ENCODE measurements around the gene GTF2F2.
"Not testable (repeated sequence)": the region's sequence is repeated elsewhere in the genome, so short reads cannot be mapped to it uniquely, and the experiment has no call there.

Gene GTF2F2

DNA sequence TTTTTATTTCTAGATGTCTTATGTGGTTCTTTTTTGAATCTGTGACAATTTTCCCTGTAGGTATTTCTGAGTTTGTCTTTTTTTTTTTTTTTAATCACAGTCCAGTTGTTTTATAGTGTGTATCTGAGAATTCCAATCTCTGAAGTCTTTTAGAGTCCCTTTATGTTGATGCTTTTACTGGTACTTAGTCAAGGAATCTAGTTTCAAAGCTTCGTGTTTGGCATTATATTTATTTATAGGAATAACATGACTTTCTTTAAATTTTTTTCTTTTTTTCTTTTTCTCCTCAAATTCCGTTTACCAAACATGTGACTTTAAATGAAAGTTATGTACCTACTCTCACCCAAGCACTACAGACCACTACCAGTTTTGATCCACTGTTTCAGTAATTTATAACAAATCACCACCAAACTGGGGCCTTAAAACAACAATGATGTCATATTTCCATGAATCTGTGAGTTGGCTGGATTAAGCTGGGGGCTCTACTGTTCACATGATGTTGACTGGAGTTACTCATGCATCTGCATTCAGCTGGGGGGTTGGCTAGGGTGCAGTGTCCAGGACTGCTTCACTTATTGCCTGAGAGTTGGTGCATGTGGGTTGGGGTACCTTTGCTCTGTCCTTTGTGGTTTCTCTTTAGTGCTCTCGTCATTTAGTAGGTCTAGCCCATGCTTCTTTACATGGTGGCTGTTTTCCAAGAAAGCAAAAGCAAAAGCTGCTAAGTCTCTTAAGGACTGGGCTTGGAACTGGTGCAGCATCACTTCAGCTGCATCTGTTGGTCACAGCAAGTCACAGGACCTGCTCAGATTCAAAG lies 58.2 kb downstream of the GTF2F2 start:
- in situ Hi-C loops (cut with MboI; ENCODE audit: low sequenced_read_pairs): no loop called here

DNA sequence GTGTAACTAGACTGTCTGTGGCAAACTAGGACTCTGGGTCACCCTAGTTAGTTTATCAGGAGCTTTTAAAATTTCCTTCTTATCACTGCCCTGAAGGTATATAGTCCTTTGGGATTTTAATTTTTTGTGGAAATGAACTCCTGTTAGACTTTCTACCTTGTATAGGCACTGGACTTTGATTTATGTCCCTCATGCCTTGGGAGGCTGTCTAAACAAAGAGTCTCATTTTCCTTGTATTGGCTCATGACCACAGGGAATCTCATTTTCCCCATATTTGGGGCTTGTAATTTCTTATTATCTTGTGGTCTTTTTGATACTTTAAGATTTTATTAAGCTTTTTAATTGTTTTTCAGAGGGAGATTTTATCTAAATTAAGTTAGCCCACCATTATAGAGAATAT lies 59.1 kb downstream of the GTF2F2 start:
- in situ Hi-C loops (cut with MboI; ENCODE audit: low sequenced_read_pairs): no loop called here

DNA sequence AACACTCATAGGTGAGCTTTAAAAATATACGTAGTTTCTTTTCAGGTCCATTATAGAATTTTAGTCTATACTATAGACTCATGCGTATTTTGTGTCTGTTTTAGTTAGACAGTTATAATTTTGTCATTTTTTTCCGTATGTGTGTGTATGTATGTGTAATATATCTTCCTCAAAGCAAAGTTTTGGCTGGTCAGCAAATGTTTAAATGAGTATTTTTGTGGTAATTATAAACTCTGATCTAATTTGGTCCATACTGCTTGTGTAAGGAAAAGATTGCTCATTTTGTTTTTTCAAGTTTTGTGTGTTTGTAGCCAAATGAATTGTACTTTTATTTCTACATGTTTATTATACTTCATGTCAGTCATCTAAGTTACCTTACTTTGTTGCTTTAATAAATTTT lies 60.0 kb downstream of the GTF2F2 start:
- in situ Hi-C loops (cut with MboI; ENCODE audit: low sequenced_read_pairs): no loop called here

DNA sequence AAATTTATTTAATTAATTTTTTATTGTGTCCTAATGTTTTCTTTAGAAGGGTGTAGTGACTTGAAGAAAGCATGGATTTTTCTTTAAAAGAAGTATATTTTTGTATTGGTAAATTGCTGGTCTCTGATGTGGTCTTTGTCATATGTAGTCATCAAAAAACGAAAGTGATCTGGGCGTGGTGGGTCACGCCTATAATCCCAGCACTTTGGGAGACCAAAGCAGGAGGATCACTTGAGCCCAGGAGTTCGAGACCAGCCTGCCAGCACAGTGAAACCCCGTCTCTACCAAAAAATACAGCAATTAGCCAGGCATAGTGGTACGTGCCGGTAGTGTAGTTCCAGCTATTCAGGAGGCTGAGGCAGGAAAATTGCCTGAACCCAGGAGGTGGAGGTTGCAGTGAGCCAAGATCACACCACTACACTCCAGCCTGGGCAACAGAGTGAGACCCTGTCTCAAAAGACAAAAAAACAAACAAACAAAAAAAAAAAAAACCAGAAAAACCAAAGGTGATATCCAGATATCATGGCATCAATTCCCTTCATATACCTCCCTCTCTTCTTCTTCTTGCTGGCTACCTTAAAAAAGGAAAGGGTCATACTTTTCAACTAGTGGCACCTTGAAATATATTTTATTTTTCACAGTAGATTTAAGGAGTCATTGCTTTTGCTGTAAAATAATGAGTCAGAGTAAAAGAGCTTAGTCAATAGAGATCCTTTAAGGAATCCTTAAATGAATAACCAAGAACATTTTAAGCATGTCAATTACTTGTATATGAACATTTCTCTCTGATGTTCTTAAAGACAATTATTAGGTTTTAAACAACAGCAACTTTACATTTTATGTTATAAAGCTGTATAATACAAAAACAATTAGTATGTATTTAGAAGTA lies 60.6 kb downstream of the GTF2F2 start:
- in situ Hi-C loops (cut with MboI; ENCODE audit: low sequenced_read_pairs): no loop called here

GRCh38 chr13:45184693-45185092 lies 64.4 kb downstream of the GTF2F2 start:
- in situ Hi-C loops (cut with MboI; ENCODE audit: low sequenced_read_pairs): no loop called here

DNA sequence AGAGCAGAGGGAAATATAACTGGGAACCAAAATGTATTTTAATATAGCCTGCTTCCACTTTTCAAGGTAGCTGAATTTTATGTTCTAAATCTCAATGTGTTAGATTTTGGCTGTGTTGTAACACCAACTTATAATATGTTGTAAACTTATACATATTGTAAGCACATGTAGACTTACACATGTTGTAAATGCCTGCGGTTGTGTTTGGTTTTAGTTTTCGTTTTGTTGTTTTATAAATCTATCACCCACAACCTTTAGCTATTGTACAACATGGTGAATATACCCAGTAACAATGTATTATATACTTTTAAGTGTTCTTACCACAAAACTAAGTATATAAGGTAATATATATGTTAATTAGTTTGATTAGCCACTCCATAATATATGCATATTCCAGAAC lies 65.0 kb downstream of the GTF2F2 start:
- in situ Hi-C loops (cut with MboI; ENCODE audit: low sequenced_read_pairs): no loop called here

DNA sequence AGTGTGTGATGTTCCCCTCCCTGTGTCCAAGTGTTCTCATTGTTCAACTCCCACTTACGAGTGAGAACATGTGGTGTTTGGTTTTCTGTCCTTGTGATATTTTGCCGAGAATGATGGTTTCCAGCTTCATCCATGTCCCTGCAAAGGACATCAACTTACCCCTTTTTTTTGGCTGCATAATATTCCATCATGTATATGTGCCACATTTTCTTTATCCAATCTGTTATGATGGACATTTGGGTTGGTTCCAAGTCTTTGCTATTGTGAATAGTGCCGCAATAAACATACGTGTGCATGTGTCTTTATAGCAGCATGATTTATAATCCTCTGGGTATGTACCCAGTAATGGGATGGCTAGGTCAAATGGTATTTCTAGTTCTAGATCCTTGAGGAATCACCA lies 68.8 kb downstream of the GTF2F2 start:
- in situ Hi-C loops (cut with MboI; ENCODE audit: low sequenced_read_pairs): not testable (repeated sequence)

DNA sequence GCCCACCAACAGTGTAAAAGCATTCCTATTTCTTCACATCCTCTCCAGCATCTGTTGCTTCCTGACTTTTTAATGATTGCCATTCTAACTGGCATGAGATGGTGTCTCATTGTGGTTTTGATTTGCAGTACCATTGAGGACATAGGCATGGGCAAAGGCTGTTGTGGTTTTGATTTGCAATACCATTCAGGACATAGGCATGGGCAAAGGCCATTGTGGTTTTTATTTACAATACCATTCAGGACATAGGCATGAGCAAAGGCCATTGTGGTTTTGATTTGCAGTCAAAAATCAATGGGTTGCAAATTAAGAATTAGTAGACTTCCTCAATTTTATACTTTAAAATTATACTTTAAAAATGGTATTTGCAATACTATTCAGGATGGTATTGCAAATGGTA lies 69.2 kb downstream of the GTF2F2 start:
- in situ Hi-C loops (cut with MboI; ENCODE audit: low sequenced_read_pairs): not testable (repeated sequence)

DNA sequence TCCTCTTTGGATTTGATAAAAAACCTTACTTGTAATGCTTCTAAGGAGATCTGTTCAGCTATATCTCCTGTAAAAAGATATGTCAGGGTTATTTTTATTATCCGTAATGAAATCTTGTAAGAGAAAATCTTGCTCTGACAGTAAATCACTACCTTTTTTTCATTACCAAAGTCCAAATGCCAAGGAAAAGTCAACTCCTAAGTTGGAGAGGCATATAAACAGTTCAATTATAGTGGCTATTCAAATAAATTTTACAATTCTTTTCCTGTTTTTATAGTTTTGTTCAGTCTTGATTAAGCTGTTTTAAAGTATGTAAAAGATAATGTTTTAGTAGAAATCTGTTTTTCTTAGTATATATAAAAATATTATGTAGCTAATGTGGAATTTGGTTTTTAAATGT lies 71.6 kb downstream of the GTF2F2 start:
- in situ Hi-C loops (cut with MboI; ENCODE audit: low sequenced_read_pairs): no loop called here

- in situ Hi-C loops (cut with MboI; ENCODE audit: low sequenced_read_pairs): no loop called here
These were observed 74.0 kb downstream of the GTF2F2 start for GRCh38 chr13:45194081-45194939.

DNA sequence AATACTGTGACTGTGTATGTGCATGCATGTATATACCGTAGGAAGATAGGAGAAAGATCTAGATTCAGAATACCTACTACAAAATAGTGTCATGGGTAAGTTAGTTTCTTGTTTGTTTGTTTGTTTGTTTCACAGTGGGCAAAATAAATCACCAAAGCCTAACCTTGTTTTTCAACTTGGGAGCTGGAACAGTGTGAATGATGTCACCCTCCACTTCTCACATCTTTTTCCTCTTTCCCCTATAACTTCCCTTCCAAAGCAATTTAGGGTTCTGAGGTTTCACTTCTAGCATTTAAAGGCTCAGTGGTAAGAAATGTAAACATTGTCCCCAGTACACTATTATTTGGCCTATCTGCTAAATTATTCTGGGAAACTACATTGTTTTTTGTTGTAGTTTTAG lies 75.1 kb downstream of the GTF2F2 start:
- in situ Hi-C loops (cut with MboI; ENCODE audit: low sequenced_read_pairs): no loop called here

DNA sequence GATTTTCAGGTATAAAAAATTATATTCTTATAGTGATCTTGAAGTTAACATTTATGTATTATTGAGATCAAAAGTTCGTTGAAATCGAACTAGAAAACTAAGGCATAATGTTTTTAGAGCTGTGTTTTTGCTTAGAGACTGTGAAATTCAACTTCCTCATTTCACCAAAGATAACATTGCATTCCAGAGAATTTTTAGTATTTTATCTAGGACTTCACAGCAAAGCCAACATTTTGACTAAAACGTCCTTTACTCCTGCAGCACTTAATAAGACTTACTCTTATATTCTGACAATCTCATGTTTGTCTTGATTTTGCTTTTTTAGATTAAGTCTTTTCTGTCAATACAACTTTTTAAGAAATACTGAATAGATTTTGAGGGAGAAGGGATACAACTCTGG lies 75.8 kb downstream of the GTF2F2 start:
- in situ Hi-C loops (cut with MboI; ENCODE audit: low sequenced_read_pairs): no loop called here

DNA sequence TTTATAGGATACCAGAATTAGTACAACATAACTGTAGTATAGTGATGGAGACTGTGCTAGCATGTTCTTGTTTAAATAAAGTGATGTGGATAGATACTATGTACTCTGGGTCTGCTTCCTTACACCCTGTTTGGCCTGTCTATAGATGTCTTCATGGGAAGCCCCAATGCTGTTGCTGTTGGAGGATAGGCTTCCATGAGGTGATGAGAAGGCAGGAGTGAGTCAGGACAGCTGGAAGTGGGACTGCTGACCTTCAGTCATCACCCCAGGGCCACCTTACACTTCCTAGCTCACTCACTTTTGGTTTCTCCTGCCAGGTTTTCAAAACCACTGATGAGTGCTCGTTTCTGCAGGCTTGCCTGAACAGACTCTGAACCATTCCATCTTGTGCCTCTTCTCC lies 76.3 kb downstream of the GTF2F2 start:
- in situ Hi-C loops (cut with MboI; ENCODE audit: low sequenced_read_pairs): no loop called here

- in situ Hi-C loops (cut with MboI; ENCODE audit: low sequenced_read_pairs): no loop called here
These were observed 77.7 kb downstream of the GTF2F2 start for GRCh38 chr13:45198041-45198440.

DNA sequence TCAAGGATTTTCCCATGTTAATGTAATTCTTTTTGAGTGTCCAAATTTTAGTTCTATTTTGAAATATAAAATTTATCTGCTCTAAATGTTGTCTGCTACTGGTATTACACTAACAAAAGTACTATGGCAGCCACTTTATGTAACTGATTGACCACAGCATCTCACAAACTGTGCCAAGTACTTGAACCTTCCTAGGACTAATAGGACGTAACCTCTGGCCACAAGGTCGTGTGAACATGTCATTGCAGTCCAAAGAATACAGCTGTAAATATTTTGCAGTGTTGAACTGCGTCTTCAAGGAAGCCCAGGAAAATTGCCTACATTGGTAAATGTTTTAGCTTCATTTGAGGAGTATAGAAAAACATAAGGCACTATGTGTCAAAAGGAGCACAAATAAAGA lies 78.6 kb downstream of the GTF2F2 start:
- in situ Hi-C loops (cut with MboI; ENCODE audit: low sequenced_read_pairs): no loop called here

DNA sequence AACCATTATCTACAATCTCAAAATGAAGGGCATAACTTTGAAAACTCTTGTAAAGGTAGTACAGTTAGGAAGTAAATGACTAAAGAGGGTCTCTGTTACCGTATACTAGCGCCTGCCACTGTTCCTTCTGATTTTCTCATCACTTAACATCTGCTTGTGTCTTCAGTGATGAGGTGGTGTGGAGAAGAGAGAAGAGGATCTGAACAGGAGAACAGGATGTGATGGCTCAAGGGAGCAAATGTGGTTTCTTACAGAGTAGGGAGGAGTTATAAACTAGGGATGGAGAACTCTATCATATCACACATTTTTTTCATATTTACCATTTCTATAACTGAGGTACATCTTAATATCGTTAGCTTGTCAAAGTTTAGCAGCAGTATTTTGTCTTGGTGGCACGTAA lies 79.4 kb downstream of the GTF2F2 start:
- in situ Hi-C loops (cut with MboI; ENCODE audit: low sequenced_read_pairs): no loop called here

- in situ Hi-C loops (cut with MboI; ENCODE audit: low sequenced_read_pairs): no loop called here
These were observed 80.5 kb downstream of the GTF2F2 start, which contains the start of gene KCTD4 for GRCh38 chr13:45200701-45201232. Gene KCTD4 (minus strand): TSS chr13:45201045. CDS start chr13:45194567, 6,478 bp downstream.

GRCh38 chr13:45205124-45205523 lies 84.8 kb downstream of the GTF2F2 start:
- in situ Hi-C loops (cut with MboI; ENCODE audit: low sequenced_read_pairs): no loop called here

DNA sequence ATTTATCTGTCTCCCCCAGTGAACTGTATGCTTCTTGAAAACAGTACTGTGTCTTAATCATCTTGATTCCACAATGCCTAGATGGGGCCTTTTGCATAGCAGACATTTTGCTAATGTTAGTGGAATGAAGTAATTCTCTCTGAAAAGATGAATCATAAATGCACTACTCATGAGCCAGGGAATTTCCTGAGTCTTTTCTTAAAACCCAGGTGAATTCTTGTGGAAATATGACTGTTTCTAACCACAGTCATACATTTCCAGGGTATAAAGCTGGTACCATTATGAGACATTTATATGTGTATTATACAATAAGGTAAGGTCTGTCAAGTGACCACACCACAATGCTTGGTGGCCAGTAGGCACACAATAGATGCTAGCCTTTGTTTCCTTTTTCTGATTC lies 86.0 kb downstream of the GTF2F2 start:
- in situ Hi-C loops (cut with MboI; ENCODE audit: low sequenced_read_pairs): no loop called here

DNA sequence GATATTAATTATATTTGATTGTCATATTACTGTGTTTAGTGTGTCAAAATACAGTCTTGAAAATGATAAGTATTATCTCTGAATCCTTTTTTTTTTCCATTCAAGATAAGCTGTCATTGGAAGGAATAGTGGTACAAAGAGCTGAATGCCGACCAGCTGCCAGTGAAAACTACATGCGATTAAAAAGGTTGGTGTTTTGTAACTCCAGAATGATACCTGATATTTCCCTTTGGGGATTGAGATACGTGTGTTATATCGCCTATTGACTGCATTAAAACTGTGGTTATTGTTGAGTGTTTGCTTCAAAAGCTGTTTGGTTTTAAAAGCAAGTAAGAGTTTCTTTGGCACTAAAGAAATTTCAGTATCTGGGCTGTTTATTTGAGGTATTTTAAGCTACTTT lies 87.0 kb downstream of the GTF2F2 start:
- in situ Hi-C loops (cut with MboI; ENCODE audit: low sequenced_read_pairs): no loop called here

DNA sequence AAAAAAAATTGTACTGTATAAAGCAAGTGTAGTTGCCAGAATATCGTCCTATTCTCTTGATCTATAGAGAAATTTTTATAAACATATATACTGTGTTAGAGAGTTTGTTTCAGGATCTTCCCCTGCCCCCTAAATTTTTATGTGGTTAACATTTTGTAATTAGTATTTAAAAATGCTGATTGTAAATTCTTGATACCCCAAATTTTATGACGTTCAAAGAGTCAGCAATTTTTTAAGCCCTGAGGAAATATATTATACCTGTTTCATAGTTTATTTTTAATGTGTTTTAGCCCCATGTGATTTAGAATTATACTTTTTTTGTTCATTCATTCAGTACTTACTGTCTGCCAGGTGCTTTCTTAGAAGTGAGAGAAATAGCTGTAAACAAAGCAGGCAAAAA lies 87.8 kb downstream of the GTF2F2 start:
- in situ Hi-C loops (cut with MboI; ENCODE audit: low sequenced_read_pairs): no loop called here

Measured in HL-60/S4 (cell line).